Purkinje cell (primary cell): ENCODE results near the gene CCDC178. TPM values are rescaled to one million over a fixed set of nuclear protein-coding genes. Genes with fewer than 3 reads are reported as not detected.

ENCODE experiments used
- polyA plus RNA-seq: library from polyadenylated mRNA; unstranded; fragments of >200 nt; fragmentation: Nextera tagmentation; gene quantifications from 2 replicates; pipeline ENCODE4 v1.2.1, GENCODE V29; 2014

CCDC178 gene, protein sequence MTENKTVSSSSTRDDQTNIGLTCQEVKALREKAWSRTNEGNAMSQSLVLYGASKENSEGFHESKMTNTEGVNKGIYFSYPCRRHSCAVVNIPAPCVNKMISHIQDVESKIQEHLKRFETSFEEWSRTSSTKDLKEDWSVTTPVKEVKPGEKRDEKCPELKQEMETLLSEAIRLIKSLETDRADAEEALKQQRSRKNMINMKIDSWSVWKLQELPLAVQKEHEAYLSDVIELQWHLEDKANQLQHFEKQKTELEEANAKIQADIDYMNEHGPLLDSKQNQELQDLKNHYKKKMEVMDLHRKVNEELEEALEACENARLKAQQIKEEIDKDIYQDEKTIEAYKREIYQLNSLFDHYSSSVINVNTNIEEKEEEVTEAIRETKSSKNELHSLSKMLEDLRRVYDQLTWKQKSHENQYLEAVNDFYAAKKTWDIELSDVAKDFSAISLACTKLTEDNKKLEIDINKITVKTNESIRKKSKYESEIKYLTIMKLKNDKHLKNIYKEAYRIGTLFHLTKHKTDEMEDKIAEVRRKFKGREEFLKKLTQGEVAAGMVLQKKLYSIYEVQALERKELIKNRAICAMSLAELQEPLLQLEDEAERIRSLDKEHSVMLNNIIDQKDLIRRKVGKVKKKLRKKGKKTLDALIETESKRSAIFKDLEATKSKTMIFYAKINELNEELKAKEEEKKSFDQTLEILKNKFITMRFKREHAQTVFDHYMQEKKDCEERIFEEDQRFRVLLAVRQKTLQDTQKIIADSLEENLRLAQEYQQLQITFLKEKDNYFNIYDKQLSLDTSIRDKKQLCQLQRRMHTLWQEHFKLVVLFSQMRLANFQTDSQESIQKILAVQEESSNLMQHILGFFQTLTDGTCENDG
- polyA plus RNA-seq, result not detected in 2 replicates

GRCh38 chr18:33440060-33441043, at the start of gene CCDC178:
TSS of gene CCDC178 (minus strand) at chr18:33440721. CDS start at chr18:33412088, 28,633 bp downstream.

Other genes with a start within 250 kb of the CCDC178 start
- 0.50 and 2.2 TPM in 2 replicates for gene ASXL3, start 137.5 kb upstream of the CCDC178 start, polyA plus RNA-seq